AG09309 (cell line): ENCODE results near the gene DDX24.

Experiments used
- DNase-seq: peaks from one replicate; pipeline ENCODE4 v3.0.0-alpha.2; 2010; ENCODE audit warnings: low read depth
- H3K4me3 ChIP-seq: 2 replicates; pipeline ENCODE4 v1.5.1; 2011; ENCODE audit warnings: mild to moderate bottlenecking, low read depth, low read length, moderate library complexity; ENCODE audit not compliant: control insufficient read depth
- TF ChIP-seq, protein P1 (sequence below): IDR thresholded peaks from 2 replicates; pipeline ENCODE4 v1.5.1; 2011; ENCODE audit warnings: mild to moderate bottlenecking, low read depth, low read length, inconsistent platforms; ENCODE audit not compliant: insufficient read depth, control insufficient read depth; ENCODE audit errors: missing control alignments

The DDX24 gene

DNA sequence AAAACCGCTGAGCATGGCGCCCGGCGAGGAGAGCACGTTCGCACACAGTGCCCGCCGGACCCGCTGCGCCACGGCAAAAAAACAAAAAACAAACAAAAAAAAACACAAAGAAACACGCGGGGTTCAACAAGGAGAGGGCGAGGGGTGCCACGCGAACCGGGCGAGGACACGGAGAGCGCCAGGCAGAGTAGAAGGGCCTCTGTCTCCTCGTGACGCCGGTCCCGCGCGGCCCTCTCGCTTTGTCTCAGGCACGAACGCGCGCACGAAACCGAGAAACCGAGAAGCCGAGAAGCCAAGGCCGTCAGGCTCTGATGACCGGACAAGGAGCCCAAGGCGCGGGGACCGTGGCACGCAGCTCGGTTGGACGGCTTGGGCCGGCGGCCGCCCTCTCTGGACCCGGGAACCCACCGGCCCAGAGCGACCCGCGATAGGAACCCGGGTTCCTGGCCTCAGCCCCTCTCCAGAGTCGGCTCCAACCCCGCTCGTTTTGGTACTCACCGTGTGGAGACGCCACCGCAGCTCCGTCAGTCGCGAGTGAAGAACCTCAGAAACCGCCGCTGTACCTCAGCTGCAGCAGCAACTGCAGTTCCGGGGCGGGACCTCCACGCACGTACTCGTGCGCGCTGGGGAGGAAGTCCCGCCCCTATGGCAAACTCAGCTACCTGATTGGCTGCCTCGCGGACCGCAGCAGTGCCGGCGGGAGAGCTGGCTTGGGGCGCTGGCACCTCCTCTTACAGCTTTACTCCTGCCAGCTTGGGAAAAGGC, at the start of gene DDX24, which contains the start of gene IFI27L1:
DDX24 (minus strand) TSS at position 582 of the 765 bp plus-strand sequence. CDS start 1,460 bp downstream, outside the sequence.
IFI27L1 (plus strand) TSS at position 690 of the 765 bp plus-strand sequence. CDS start 15,628 bp downstream, outside the sequence.
- DNase-seq: peak; percentile 73
- peak within 1 kb of the TSS; percentile 99 for H3K4me3 ChIP-seq
- TF ChIP-seq, protein P1, sequence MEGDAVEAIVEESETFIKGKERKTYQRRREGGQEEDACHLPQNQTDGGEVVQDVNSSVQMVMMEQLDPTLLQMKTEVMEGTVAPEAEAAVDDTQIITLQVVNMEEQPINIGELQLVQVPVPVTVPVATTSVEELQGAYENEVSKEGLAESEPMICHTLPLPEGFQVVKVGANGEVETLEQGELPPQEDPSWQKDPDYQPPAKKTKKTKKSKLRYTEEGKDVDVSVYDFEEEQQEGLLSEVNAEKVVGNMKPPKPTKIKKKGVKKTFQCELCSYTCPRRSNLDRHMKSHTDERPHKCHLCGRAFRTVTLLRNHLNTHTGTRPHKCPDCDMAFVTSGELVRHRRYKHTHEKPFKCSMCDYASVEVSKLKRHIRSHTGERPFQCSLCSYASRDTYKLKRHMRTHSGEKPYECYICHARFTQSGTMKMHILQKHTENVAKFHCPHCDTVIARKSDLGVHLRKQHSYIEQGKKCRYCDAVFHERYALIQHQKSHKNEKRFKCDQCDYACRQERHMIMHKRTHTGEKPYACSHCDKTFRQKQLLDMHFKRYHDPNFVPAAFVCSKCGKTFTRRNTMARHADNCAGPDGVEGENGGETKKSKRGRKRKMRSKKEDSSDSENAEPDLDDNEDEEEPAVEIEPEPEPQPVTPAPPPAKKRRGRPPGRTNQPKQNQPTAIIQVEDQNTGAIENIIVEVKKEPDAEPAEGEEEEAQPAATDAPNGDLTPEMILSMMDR: no peak

DNA sequence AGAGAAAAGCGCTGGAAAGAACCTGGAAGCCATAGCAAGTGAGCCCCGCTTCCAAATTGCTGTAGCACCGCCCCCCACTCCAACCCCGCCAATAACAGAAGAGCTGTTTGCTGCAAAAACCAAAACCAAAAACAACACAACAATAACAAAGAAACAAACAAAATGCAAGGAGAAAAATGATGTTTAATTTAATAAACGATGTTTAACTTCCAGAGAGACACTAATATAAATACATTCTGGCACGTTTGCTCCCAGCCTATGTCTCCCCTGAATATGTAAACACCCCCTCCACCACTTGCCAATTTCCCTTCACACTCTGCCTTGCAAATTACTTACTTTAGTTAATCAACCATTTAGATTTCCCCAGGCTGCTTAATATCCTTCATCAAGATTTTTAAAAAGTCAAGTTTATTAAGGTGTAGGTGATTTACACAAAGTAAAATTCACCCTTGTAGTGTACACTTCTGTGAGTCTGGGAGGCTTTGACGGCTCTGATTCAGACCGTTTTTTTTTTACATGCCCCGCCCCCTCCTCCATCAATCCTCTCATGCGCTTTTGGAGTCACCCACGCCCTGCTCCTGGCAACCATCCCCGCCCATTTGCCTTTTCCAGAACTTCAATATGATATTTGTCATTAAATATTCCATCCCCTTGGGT, 48.9 kb upstream of the DDX24 start:
- H3K4me3 ChIP-seq: peak overlapping the region; percentile 78
- no peak for DNase-seq
- TF ChIP-seq, protein P1: no peak

GRCh38 chr14:94129111-94129757, 48.2 kb upstream of the DDX24 start, which contains the start of gene IFI27L2:
Gene IFI27L2, minus strand, starts transcription at chr14:94129604. Its CDS starts 40 bp downstream, at chr14:94129564.
- no peak for DNase-seq
- peak within 1 kb of the TSS; percentile 78 for H3K4me3 ChIP-seq
- TF ChIP-seq, protein P1: peak; percentile 33

DNA sequence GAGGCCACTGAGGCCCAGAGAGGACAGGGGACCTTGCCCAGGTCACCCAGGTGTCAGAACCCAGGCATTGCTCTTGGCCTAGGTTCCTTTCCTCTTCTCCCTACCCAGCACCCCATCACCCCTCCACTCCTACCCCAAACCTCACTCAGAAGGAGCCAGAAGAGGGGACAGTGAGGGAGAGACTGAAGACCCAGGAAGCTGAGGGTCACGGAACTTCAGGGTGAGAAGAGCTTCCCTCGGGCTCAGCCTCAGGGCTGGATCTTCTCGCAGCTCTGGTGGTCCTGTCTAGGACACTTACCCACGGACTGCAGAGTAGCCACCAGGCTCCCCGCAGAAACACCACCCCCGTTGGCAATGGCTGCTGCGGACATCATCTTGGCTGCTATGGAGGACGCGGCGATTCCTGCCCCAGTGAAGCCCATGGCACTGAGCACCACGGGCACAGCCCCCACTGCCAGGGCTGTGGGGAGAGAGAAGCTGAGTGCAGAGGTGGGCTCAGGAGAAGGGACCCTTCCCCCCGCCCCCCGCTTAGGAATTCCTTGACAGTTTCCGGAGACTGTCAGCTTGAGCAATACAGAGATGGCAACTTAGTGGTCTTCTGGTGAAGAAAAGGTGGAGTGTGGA, 47.3 kb upstream of the DDX24 start:
- TF ChIP-seq, protein P1: no peak
- H3K4me3 ChIP-seq: peak overlapping the region; percentile 78
- DNase-seq: no peak

- no peak for DNase-seq
- no peak overlapping the region for H3K4me3 ChIP-seq
- TF ChIP-seq, protein P1: no peak
These were observed 46.3 kb upstream of the DDX24 start for GRCh38 chr14:94127330-94127729.

- no peak for DNase-seq
- TF ChIP-seq, protein P1: no peak
These were observed 45.8 kb upstream of the DDX24 start for GRCh38 chr14:94126800-94127199.

More at GRCh38 chr14:94126800-94127199, 45.8 kb upstream of the DDX24 start:
- no peak overlapping the region for H3K4me3 ChIP-seq
